Liver (tissue), 9 donors: Measurements from ENCODE around the gene C1QL1. TPM values are rescaled to one million over a fixed set of nuclear protein-coding genes. Genes with fewer than 3 reads are reported as not detected.

ENCODE experiments used
- DNase-seq: peaks from one replicate; pipeline ENCODE4 v3.0.0-alpha.2; 2017; ENCODE audit warnings: low spot score
- H3K27ac ChIP-seq, 2 donors: one replicate each; pipeline ENCODE4 v1.7.0; 2013; ENCODE audit warnings: inconsistent platforms in 2 of 2, low read length in 2 of 2, control low read depth in 1 of 2, low read depth in 1 of 2, mild to moderate bottlenecking in 1 of 2
- H3K27me3 ChIP-seq, 4 donors: one replicate each; pipeline versions ENCODE4 v1.6.1 to v1.7.0; 2013; ENCODE audit warnings: low read length in 3 of 4, inconsistent platforms in 1 of 4, mild to moderate bottlenecking in 1 of 4, moderate library complexity in 1 of 4; ENCODE audit not compliant: control insufficient read depth in 4 of 4, insufficient read depth in 4 of 4
- H3K36me3 ChIP-seq, 4 donors: one replicate each; pipeline versions ENCODE4 v1.6.1 to v1.7.0; 2013; ENCODE audit warnings: low read length in 3 of 4, mild to moderate bottlenecking in 3 of 4, low read depth in 1 of 4, moderate library complexity in 1 of 4; ENCODE audit not compliant: control insufficient read depth in 4 of 4, insufficient read depth in 3 of 4
- H3K4me1 ChIP-seq, 4 donors: one replicate each; pipeline versions ENCODE4 v1.6.1 to v1.7.0; 2013; ENCODE audit warnings: low read length in 3 of 4, mild to moderate bottlenecking in 3 of 4, moderate library complexity in 1 of 4; ENCODE audit not compliant: control insufficient read depth in 4 of 4, insufficient read depth in 4 of 4
- H3K4me3 ChIP-seq, 3 donors: one replicate each; pipeline versions ENCODE4 v1.6.1 to v1.7.0; 2013; ENCODE audit warnings: low read length in 3 of 3, control low read depth in 1 of 3, low read depth in 1 of 3, mild to moderate bottlenecking in 1 of 3
- H3K9ac ChIP-seq, 2 donors: one replicate each; pipeline ENCODE4 v1.7.0; 2013; ENCODE audit warnings: low read length in 2 of 2, mild to moderate bottlenecking in 2 of 2, moderate library complexity in 2 of 2, control low read depth in 1 of 2, low read depth in 1 of 2
- H3K9me3 ChIP-seq, 4 donors: one replicate each; pipeline versions ENCODE4 v1.6.1 to v1.7.0; 2013; ENCODE audit warnings: low read length in 3 of 4; ENCODE audit not compliant: control insufficient read depth in 4 of 4
- EGR1 ChIP-seq, 2 donors: IDR thresholded peaks; 2 replicates each; pipeline ENCODE4 v1.6.1; 2016 to 2018; ENCODE audit warnings: antibody characterized with exemption in 2 of 2, low read depth in 2 of 2
- FOXA1 ChIP-seq: IDR thresholded peaks from 2 replicates; pipeline ENCODE4 v1.6.1; 2016; ENCODE audit warnings: antibody characterized with exemption
- FOXA2 ChIP-seq: IDR thresholded peaks from 2 replicates; pipeline ENCODE4 v1.6.1; 2016; ENCODE audit warnings: antibody characterized with exemption
- HNF4A ChIP-seq, 2 donors: conservative IDR thresholded peaks; 2 replicates each; pipeline ENCODE4 v1.6.1; 2016; ENCODE audit warnings: antibody characterized with exemption in 2 of 2, mild to moderate bottlenecking in 2 of 2
- HNF4G ChIP-seq: IDR thresholded peaks from 2 replicates; pipeline ENCODE4 v1.6.1; 2016; ENCODE audit warnings: antibody characterized with exemption
- JUND ChIP-seq, 2 donors: IDR thresholded peaks; 2 replicates each; pipeline ENCODE4 v1.6.1; 2016; ENCODE audit warnings: antibody characterized with exemption in 2 of 2
- YY1 ChIP-seq: IDR thresholded peaks from 2 replicates; pipeline ENCODE4 v1.6.1; 2016; ENCODE audit warnings: antibody characterized with exemption, mild to moderate bottlenecking
- WGBS: extraction: QIAGEN DNeasy Blood & Tissue Kit; methylation state at CpG from one replicate; pipeline ENCODE4 v1.1.7; 2013; 5-methylcytosine and 5-hydroxymethylcytosine counted together
- polyA plus RNA-seq, 2 donors: library from polyadenylated mRNA; stranded (reverse) in 1 of 2; unstranded in 1 of 2; fragments of 200-250 nt in 1 of 2; fragments of >200 nt in 1 of 2; fragmentation: Nextera tagmentation in 1 of 2; extraction: Ambion mirVana in 1 of 2; gene quantifications; one replicate each; pipeline versions ENCODE4 v1.2.1 to v1.2.3, GENCODE V29; 2013 to 2015
- total RNA-seq, 2 donors: library from RNA; depleted of rRNA; stranded (reverse); fragments of >200 nt; gene quantifications; one replicate each; pipeline ENCODE4 v1.2.3, GENCODE V29; 2014
- TF ChIP-seq, protein P1 (sequence below): fragments of 150-350 bp; IDR thresholded peaks from 2 replicates; pipeline ENCODE4 v1.5.1; 2017; ENCODE audit warnings: improper control_type of control experiment, low read depth, low read length; ENCODE audit not compliant: missing input control
- TF ChIP-seq, protein P2 (sequence below): IDR thresholded peaks from 2 replicates; pipeline ENCODE4 v1.6.1; 2016; ENCODE audit warnings: antibody characterized with exemption
- donor health status: healthy.
- donor health status: healthy.
- donor health status: healthy.
- donor health status: healthy.
- donor health status: healthy.

The C1QL1 gene
- total and polyA plus RNA-seq, 4 donors, result 0.17 to 0.57 (median 0.23) TPM; not detected in 1

DNA sequence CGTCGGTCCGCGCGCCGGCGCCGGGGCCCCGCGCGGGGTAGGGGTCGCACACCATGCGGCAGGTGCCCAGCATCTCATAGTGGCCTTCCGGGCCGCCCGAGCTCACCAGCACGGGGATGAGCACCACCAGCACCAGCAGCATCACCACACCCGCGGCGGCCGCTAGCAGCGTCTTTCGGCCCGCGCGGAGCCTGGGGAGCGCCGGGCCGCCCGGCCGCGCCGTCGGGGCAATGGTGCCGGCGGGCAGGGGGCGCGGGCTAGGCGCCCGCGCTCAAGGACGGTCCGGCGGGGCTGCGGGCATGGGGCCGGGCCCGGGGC, 237 bp downstream of the C1QL1 start (continued):
- TF ChIP-seq, protein P1, sequence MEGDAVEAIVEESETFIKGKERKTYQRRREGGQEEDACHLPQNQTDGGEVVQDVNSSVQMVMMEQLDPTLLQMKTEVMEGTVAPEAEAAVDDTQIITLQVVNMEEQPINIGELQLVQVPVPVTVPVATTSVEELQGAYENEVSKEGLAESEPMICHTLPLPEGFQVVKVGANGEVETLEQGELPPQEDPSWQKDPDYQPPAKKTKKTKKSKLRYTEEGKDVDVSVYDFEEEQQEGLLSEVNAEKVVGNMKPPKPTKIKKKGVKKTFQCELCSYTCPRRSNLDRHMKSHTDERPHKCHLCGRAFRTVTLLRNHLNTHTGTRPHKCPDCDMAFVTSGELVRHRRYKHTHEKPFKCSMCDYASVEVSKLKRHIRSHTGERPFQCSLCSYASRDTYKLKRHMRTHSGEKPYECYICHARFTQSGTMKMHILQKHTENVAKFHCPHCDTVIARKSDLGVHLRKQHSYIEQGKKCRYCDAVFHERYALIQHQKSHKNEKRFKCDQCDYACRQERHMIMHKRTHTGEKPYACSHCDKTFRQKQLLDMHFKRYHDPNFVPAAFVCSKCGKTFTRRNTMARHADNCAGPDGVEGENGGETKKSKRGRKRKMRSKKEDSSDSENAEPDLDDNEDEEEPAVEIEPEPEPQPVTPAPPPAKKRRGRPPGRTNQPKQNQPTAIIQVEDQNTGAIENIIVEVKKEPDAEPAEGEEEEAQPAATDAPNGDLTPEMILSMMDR, result no peak
- TF ChIP-seq HNF4A (conservative IDR thresholded peaks at IDR 0.05) (no peak), HNF4G (no peak), JUND (IDR thresholded peaks at IDR 0.05) (no peak), YY1 (no peak)

DNA sequence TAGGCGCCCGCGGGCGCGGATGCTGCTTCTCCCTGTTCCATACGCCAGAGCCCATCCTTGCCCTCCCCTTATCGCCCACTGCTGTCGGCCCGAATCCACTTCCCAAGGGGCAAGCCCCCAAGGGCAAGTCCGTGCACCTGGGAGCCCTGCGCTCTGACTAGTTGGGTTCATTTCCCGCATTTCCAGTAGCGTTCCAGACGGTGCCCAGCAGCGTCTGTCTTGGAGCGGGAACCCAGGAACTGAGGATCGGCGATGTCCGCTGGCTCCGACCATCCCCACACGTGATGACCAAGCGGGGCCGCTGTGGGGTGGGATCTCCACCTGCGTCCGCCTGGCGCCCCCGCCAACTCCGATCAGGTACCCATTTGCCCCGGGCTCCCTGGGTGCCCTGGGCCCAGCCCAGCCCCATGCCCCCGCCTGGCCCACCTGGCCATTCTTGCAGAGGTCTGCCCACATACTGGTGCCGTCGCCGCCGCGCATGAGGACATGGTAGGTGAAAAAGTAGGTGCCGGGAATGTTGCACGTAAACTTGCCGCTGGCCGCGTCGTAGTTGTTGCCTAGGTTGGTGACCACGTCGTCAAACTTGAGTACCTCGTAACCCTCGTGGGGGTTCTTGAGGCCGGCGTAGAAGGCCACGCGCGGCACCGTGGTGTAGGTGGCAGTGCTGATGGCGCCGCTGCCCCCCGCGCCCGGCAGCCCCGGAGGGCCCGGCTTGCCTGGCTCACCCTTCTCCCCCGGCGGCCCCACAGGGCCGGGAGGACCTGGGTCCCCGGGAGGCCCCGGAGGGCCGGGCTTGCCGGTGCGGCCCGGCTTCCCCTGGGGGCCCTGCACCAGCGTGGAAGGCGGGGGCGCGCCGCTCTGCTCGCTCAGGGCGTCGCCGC, 837 bp downstream of the C1QL1 start:
- TF ChIP-seq, protein P2, sequence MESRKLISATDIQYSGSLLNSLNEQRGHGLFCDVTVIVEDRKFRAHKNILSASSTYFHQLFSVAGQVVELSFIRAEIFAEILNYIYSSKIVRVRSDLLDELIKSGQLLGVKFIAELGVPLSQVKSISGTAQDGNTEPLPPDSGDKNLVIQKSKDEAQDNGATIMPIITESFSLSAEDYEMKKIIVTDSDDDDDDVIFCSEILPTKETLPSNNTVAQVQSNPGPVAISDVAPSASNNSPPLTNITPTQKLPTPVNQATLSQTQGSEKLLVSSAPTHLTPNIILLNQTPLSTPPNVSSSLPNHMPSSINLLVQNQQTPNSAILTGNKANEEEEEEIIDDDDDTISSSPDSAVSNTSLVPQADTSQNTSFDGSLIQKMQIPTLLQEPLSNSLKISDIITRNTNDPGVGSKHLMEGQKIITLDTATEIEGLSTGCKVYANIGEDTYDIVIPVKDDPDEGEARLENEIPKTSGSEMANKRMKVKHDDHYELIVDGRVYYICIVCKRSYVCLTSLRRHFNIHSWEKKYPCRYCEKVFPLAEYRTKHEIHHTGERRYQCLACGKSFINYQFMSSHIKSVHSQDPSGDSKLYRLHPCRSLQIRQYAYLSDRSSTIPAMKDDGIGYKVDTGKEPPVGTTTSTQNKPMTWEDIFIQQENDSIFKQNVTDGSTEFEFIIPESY, result no peak
- TF ChIP-seq EGR1 (IDR thresholded peaks at IDR 0.05; ENCODE audit: low read depth in 2 of 2), result no peak
- no peak for TF ChIP-seq FOXA2
- no peak overlapping the region for H3K9ac ChIP-seq
- H3K9me3 ChIP-seq, result no peaks in the 10 kb centered on the region
- peak overlapping the region in 1 of 3 donors; percentile 41 for H3K4me3 ChIP-seq
- H3K4me1 ChIP-seq, result peaks cover 5 to 28% (median 11%) of the 10 kb centered on the region in 4 donors
- WGBS, result 8% methylated on average over 76 of the region's 76 CpGs
- peaks cover 0 to 18% (median 7%) of the 10 kb centered on the region in 4 donors for H3K27me3 ChIP-seq
- DNase-seq, result no peak
- H3K36me3 ChIP-seq, result no peaks in the 10 kb centered on the region
- no peak overlapping the region for H3K27ac ChIP-seq

DNA sequence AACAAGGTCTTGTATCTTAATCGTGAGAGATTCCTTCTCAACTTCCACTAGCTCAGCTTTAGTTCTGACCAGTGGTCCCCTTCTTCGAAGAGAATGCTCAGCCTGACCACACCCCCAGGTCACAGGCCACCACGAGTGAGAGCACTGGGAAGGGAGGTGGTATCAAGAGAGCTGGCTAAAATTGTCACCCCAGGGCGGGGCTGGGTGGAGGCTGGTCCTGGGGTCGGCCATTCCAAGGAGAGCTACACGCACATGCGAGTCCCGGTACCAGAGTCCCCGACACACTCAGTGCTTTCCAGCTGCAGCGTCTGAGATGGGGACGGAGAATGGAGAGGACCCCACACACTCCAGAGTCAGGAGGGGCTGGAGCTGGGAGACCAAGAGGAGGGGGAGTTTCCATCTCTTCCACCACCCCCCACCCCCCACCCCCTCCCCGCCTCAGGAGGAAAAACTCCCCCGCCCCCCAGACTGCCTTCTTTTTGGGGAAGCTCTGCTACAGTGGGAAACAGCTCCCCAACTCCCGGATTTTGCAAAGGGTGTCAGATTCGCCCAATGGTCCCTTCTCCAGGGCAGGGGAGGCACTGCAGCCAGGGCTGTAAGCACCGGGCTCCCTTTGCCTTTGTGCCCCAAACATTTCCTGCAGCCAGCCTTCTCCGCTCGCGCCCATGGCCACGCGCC, 1.6 kb downstream of the C1QL1 start:
- Histone ChIP-seq H3K9ac (no peak overlapping the region), H3K4me1 (peaks cover 5 to 28% (median 11%) of the 10 kb centered on the region in 4 donors), H3K36me3 (no peaks in the 10 kb centered on the region), H3K4me3 (no peak overlapping the region), H3K9me3 (no peaks in the 10 kb centered on the region), H3K27ac (no peak overlapping the region), H3K27me3 (peaks cover 0 to 18% (median 7%) of the 10 kb centered on the region in 4 donors)
- 12% methylated on average over 21 of the region's 21 CpGs for WGBS
- TF ChIP-seq, protein P1, result no peak
- TF ChIP-seq FOXA1, result no peak
- TF ChIP-seq, protein P2, result no peak
- no peak for TF ChIP-seq FOXA2
- TF ChIP-seq YY1, result no peak
- TF ChIP-seq EGR1 (IDR thresholded peaks at IDR 0.05; ENCODE audit: low read depth in 2 of 2), result no peak
- no peak for DNase-seq
